Posterior cingulate gyrus (tissue), 11 donors: ENCODE results near the gene DMRTB1.

Experiments used
- DNase-seq, 10 donors: peaks; one replicate each; pipeline versions ENCODE4 v3.0.0 to v3.0.0-alpha.2; 2020 to 2021; ENCODE audit warnings: mixed read lengths in 3 of 10
- intact Hi-C: fragments of 100-400 bp; cut with DNase I; formaldehyde crosslinking; loops from one replicate; pipeline ENCODE4 v1.15.1; 2023

The DMRTB1 gene

DNA sequence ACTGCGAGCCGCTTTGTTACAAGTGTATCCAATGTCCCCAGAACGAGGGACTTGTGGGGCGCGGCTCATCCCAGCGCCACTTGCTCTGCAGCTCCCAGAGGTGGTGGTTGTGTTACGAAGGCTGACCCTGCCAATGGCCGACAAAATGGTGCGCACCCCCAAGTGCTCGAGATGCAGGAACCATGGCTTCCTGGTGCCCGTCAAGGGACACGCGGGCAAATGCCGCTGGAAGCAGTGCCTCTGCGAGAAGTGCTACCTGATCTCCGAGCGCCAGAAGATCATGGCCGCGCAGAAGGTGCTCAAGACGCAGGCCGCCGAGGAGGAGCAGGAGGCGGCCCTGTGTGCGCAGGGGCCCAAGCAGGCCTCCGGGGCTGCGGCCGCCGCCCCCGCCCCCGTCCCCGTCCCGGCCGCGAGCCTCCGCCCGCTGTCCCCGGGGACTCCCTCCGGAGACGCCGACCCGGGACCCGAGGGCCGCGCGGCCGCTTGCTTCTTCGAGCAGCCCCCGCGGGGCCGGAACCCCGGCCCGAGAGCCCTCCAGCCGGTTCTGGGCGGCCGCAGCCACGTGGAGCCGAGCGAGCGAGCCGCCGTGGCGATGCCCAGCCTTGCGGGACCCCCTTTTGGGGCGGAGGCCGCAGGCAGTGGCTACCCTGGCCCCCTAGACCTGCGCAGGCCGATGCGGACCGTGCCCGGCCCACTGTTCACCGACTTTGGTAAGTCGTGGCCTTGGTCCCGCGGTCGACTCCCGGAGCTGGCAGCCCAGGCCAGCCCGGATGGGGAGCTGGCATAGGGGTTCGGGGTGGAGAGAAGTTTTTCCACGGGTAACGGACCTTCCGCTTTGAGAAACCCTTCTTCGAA is at the start of gene DMRTB1:
Gene DMRTB1, plus strand, starts transcription at position 79 of the 855 bp plus-strand sequence. Its CDS starts 55 bp downstream, at position 134.
- intact Hi-C loops: no loop called here
- no peak for DNase-seq

DNA sequence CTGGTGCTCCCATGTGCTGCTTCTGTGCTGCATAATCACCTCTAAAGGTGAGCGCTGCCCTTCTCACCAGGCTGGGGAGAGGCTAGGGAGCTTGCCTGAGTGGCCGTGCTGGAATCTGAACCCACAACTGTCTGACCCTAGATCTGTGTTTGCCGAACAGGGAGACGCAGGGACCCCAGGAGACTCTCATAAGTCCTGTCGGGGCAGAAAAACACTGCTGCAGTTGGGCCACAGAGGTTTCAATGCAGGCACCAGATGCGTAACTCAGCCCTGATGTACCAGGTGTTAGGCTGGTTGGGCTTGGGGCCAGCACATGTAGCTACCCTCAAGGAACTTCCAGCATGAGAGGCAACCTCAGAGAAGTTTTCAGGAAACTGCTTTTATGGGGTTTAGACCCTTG is 49.5 kb upstream of the DMRTB1 start:
- no peak for DNase-seq
- intact Hi-C loops: no loop called here

DNA sequence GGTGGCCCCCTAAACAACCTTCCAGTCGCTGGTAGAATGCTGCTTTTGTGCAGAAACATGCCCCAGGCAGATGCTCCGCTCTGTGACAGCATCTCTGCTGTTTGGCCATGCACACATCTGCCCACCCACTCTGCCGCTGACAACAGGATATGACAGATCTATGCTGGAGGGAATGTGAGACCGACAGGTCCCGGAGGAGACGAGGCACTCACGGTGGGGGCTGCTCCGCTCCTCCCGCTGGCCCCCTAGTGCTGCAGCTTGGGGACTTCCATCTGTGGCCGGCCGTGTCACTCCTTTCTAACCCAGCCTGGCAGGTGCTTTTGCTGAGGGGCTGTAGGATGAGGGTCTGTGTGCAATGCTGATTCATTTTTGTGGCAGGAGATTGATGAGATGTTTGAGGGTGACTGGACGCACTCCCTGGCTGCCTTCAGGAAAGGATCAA is 49.1 kb upstream of the DMRTB1 start:
- DNase-seq: no peak
- intact Hi-C loops: no loop called here

DNA sequence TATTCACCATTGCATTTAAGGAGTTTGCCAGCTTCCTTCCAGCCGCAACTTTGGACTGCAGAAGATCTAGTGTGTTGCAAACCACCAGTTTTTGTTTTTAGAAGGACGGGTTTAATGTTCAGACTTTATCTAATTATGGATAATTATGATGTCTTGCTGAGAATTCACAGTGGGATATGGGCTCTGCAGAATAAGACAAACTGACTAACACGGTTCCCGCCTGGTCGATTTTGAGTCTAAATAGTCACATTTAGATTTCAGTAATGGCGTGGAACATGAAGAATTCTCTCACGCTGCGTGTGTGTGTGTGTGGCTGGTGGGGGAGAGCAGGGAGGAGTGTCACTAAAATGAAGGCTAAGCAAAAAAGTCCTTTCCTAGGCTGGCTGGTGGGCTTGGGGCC is 48.5 kb upstream of the DMRTB1 start:
- intact Hi-C loops: no loop called here
- DNase-seq: no peak

DNA sequence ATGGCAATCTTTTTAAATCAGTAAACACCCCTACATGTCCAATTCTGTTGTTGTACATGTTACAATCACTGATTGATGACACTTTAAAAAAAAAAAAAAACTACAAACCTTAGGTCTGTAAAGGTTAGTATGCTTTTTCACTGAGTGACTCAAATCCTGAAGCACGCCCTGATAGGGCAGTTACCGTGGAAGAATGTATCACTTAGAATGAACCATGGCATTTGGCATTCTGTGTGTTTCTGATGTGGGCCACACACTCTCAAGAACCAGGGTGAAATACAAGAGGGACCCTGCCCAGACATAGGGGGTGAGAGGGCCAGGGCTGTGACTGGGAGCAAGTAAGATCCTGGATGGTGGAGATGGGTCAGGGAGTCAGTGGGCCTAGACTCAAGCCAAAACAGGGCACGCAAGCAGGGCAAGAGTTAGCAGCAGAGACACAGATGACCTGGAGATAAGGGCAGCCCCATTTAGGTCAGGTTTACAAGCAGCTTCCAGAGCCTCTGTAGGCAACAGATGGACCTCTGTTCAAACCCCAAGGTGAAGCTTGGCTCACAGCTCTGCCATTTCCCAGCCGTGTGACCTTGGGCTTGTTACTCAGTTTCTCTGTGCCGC is 47.6 kb upstream of the DMRTB1 start:
- no peak for DNase-seq
- intact Hi-C loops: no loop called here

DNA sequence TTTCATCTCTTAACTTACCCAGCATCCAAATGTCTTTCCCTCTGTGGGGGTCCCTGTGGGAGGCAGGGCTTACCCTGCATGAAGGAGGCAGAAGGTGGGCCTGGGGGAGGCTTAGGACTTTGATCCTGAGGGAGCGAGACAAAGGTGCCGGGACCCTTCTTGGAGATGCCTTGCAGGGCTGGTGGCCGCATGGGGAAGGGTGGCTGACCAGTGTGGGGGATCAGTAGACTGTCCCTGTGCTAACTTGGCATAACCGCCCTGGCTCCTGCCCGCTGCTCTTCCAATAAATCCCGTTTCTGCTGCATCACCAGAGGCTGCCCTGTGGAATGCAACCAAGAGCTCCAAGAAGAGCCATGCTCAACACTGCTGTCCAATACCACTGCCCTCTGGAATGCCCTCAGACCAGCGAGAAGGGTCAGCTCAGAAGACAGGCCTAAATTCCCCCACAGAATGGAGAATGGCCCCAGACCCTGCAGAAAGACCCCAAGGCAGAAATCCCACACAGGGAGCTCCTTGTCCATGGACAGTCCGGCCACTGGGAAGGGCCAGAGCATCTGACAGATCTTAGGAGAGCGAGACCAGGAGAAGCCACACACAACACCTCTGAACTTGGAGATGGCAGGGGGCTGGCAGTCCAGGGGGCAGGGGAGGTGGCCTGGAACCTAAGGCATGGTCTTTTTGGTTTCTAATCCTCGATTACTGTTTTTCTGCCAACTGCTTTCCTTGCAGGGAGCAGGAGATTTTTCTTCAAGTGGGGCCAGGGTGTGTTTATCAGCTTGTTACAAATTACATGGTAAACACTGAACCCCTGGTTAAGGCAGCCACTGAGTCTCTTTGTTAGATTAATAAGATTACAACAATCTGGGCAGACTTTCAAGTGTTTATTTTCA is 46.7 kb upstream of the DMRTB1 start:
- intact Hi-C loops: no loop called here
- no peak for DNase-seq

DNA sequence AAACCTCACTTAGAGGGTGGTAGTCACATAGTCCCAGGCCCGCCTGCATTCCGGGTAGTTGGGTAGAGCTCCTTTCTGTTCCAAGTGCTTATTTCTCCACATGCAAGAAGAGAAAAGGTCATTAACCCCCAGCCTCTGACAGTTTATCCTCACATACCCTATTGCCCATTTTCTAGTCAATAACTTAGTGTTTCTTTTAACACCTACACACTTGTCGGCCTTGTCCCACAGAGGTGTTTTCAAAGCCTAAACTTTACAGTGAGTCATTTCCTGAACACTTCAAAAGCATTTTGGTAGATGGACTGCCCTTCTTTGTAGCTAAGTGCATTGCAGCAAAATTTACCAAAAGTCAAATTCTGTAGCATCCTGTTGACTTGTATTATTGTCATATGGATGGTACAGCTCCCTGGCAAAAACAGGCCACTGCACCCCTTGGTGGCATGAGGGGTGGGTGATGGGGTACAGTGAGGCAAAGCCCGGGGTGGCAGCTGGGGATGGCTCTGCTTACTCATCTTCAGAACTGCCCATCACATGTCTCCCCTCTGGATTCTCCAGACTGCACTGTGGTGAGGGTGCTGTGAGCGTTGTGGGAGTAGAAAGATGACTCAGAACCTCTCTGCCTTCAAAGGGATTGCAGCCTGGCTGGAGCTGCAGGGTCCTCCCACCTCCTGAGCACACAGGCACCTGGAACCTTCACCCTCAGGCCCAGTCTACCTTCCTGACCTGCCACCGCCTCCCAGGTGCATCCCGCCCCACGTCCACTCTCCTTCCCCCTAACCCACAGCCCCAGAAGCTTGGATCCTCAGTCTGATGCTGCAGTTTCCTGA is 45.8 kb upstream of the DMRTB1 start:
- intact Hi-C loops: no loop called here
- DNase-seq: peak in 3 of 10 donors; percentile 20 to 91 (median 26)

DNA sequence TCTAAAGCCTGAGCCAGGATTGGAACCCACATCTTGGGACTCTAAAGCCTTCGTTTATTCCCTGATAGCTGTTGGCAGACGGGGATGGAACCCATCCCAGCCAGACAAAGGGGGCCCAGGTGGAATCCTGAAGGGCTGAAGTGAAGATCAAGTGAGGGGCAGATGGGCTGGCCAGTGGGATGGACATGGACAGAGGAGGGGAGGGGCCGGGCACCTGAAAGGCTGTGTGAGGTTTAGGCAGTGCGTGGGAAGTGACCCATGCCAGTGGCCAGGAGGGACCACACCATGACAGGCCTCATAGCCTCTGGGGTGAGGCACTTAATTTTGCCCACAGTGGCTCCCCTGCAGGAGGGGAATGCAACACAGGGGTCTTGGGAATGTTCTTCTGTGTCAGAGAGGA is 44.6 kb upstream of the DMRTB1 start:
- DNase-seq: no peak
- intact Hi-C loops: no loop called here

DNA sequence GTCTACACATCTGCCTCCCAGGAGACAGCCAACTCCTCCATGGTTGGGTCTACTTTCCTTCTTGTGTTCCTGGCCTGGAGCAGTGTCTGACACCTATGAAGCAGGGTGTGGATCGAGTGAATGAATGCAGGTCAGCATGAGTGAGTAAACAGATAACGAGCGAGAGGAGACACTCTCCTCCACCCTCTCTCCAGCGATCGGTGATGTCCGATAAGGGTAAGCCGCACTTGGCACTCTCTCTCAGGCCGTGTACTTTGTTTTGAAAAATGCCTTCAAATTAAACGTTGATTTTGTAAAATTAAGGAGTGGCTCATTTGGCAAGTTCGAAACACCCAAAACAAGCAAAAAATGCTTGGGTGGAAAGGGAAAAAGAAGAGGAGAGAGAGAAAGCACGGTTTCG is 43.8 kb upstream of the DMRTB1 start:
- no peak for DNase-seq
- intact Hi-C loops: no loop called here

DNA sequence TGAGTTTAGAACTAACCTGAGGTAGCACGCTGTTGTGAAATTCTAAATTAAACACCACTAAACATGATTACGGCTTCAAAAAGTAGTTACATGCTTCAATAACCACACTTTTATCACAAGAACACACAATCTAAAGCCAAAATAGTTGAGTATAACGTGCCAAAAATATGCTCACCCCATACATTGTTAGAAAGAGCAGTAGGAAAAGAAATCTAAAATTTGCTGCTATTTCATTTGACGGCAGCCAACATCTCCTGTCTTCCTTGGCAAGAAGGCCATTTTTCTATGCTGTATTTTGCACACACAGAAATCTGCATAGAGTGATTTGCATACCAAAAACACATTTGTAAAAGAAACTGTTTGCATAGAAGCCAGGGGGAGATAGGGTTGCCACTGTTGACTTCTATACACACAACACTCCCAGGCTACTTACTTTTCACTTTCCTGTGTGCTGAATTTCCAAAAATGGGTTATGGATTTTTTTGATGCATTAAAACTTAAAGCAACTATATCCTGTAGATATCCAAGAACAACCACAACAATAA is 42.9 kb upstream of the DMRTB1 start:
- DNase-seq: no peak
- intact Hi-C loops: no loop called here

DNA sequence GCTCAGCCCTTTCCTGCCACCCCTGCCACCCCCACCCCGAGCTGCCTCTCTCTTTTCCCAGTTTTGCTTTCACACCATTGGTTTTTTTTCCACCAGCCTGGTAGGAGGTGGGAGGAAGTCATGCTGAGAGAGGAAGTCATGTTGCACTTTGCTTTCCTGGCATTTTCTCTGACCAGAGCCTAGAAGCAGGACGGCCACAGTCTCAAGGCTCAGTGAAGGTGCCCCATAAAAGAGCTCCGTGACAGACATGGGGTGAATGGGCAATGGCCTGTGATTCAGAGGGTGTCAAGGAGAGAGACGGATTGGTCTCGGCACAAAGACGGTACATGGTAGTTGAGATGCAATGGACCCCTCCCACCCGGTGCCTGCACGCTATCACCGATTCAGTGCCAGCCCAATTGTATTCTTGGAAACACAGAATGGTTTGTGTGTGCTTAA is 42.1 kb upstream of the DMRTB1 start:
- intact Hi-C loops: no loop called here
- DNase-seq: no peak

DNA sequence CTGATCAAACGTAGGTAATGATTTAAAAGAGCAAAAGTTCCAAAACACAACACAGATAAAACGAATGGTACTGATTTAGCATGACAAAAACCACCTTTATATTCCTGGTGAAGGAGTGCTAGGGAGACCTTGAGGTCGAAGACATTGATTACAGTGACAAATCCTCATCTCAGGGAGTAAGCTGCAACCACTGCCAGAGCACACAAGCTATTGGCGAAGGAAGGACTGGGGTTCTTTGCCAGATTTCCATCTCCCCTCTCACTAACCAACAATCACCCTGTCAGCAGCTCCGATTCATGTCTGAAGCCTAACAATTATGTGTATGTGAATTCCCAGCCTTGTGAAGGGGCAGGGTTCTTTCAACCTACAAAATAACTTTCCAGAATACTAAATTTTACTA is 40.2 kb upstream of the DMRTB1 start:
- DNase-seq: no peak
- intact Hi-C loops: no loop called here

DNA sequence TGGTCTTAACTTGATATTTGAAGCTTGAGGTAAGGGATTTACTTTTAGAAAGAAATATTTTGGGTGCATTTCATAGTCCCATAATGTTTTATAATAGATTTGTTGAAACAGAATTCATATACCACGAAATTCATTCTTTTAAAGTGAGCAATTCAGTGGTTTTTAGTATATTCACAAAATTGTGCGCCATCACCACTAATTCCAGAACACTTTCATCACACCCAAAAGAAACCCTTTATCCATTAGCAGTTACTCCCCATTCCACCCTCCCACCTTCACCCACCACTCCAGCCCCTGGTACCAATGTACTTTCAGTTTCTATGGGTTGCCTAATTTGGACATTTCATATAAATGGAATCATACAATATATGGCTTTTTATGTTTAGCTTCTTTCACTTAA is 38.9 kb upstream of the DMRTB1 start:
- DNase-seq: no peak
- intact Hi-C loops: no loop called here

DNA sequence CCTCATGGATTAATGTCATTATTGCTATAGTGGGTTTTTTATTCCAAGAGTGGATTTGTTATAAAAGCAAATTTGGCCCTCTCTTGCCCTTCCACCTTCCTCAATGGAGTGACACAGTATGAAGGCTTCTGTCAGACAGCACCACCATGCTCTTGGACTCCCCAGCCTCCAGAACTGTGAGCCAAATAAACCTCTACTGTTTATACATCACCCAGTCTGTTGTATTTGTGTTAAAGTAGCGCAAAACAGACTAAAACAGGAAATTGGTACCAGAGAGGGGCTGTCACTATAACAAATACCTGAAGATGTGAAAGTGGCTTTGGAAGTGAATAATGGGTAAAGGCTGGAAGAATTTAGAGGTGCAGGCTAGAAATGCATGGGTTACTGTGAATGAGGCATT is 38.0 kb upstream of the DMRTB1 start:
- intact Hi-C loops: no loop called here
- no peak for DNase-seq

DNA sequence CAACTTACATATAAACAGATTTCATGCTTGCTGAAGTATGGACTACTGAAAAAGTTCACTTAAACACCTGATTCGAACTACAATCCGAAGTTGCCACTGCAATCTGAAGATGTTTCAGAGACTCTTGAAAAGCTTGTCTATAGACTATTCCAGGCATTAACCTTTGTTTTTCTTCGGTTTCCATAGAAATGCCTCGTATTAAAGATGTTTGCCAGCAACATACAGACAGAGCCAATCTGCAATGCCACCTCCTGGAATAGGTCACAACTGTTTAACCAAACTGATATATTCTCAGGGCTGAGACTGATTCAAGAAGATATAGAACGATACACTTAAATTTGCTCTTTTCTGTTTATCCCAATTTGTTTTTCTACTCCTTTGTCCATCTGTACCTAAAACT is 28.9 kb upstream of the DMRTB1 start:
- DNase-seq: no peak
- intact Hi-C loops: no loop called here

DNA sequence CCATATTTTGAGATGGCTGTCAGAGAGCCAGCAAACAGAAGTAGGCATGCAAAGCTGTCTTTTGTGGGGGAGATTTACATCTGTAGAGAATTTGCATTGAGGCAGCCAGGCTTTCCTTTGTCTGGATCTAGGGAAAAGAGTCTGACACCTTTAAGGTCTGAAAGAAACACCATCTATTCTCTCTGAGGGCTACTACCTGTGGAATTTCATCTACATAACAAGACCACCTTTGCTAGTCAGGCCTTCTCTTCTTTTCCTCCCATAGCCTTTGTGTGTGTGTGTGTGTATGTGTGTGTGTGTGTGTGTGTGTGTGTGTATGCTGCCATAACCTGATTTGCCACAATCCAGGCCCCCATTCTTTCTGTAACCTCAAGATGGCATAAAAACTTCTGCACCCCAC is 28.4 kb upstream of the DMRTB1 start:
- no peak for DNase-seq
- intact Hi-C loops: no loop called here

DNA sequence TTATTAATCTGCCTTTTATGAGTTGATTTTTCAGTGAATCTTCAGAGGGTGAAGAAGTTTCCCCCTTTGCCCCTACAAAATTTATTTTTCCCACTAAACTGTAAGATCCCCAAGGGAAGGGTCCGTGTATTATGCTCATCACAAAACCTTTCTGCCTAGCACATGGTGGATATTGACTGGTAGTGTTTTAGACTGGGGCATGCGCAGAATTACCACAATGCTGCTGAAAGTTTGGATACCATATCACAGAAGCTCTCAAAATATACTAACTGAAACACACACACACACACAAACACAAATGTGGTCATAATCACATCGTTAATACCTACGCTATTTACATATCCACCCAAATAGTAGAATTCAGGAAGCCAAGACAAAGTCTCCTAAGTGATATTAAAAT is 28.0 kb upstream of the DMRTB1 start:
- DNase-seq: no peak
- intact Hi-C loops: no loop called here

DNA sequence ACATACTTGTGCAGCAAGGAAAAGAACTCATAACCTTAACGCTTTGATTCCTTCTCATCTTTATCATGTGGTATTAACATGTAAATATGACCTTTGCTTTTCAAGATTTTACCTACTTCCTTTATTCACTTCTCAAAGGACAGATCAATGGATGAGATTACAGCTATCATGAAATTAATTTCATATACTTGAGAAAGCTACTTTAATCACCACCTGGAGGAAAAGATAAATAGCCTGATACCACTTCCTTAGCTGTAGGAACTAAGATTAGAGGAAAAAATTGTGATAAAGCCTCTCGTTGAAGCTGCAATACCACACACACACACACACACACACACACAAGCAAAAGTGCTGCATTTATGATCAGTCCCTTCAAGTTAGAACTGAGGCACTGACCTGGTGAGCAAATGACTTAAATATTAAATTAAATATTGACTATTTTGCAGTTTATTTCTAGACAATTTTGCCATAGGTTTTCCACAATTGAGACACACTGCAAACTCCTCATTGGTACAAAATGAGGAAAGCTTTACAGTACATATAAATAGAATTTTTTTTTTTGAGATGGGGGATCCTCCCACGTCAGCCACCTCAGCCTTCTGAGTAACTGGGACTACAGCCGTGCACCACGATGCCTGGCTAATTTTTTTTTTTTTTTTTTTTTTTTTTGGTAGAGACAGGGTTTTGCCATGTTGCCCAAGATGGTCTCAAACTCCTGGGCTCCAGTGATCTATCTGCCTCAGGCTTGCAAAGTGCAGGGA is 27.2 kb upstream of the DMRTB1 start:
- intact Hi-C loops: no loop called here
- DNase-seq: no peak

DNA sequence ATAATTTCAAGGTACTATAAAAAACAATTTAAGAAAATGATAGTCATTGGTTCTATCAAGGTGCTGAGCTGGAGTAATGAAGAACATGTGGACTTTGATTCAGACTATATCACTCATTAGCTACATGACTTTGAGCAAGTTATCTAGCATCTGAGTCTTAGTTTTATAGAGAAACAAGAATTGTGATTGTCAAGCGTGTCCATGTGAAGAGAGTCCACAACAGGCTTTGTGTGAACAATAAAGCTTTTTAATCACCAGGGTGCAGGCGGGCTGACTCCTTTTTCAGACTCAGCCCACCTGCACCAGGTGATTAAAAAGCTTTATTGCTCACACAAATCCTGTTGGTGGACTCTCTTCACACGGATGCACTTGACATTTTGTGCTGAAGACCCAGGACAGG is 26.6 kb upstream of the DMRTB1 start:
- intact Hi-C loops: no loop called here
- no peak for DNase-seq
